Measurements from ENCODE around the gene HTD2. TPM values are rescaled to one million over a fixed set of nuclear protein-coding genes. Genes with fewer than 3 reads are reported as not detected.

Gene HTD2
- total and polyA plus RNA-seq, 9 of the 15 experiments (the other 6 are each of a cell fraction or from before 2014, with no cell fraction given), result 1.8 to 22.8 (median 9.6) TPM

DNA sequence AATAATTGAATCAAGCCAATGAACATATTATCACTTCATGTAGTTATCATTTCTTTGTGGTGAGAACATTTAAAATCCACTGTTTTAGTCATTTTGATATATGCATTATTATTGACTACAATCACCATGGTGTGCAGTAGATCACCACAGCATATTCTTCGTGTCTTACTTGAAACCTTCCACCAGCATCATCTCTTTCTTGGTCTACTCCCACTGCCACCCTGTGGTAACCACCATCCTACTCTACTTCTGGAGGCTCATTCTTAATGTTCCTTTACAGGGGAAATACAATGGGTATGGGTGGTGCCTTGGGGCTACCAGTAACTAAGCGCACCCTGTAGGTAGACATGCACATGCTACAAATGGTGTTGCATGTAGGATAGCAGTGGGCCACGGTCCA lies 51.8 kb downstream of the HTD2 start (continued):
- TF ChIP-seq, protein P1, sequence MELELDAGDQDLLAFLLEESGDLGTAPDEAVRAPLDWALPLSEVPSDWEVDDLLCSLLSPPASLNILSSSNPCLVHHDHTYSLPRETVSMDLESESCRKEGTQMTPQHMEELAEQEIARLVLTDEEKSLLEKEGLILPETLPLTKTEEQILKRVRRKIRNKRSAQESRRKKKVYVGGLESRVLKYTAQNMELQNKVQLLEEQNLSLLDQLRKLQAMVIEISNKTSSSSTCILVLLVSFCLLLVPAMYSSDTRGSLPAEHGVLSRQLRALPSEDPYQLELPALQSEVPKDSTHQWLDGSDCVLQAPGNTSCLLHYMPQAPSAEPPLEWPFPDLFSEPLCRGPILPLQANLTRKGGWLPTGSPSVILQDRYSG (tag; conservative IDR thresholded peaks at IDR 0.05; ENCODE audit: low read depth), result no peak
- no peak for TF ChIP-seq PHB (CRISPR knock-in tag; IDR thresholded peaks at IDR 0.05)

DNA sequence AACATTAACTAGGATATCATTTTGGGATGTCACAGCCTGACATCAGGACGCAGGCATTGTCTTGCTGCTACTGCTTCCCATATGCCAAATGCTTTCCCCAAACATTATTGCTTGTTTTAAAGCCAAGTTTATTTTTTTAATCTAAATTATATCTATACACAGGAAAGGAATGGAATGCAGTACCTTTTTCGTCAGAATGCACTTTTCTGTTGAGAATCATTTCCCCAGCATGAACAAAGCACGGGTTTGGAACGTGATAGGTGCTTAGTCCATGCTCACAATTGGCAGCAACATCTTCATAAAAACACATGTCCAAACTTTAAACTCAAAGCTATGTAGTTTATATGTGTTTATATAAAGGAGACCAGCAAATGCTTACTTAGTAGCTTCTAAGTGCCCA lies 52.5 kb downstream of the HTD2 start:
- DNase-seq (ENCODE audit: extremely low read depth in 1 of 4, low spot score in 3 of 4) (no peak), ATAC-seq (no peak), FAIRE-seq (no peak)
- no TSS peak for BruUV-seq (replicated peaks)
- Histone ChIP-seq H4K20me1 (replicated peaks; ENCODE audit: control insufficient read depth, insufficient read depth, low read length) (no peaks in the 10 kb centered on the region), H3K9ac (ENCODE audit: insufficient read depth in 1 of 2, low read depth in 2 of 2, low read length in 2 of 2) (no peak overlapping the region), H3K36me3 (ENCODE audit: control insufficient read depth, insufficient read depth, low read length) (no peaks in the 10 kb centered on the region), H3K4me2 (ENCODE audit: insufficient read depth, low read length) (no peak overlapping the region), H3K9me3 (replicated peaks; ENCODE audit: control insufficient read depth, insufficient read depth, low read depth, low read length) (no peaks in the 10 kb centered on the region), H3K27ac (ENCODE audit: extremely low read depth, low read depth, low read length) (no peak overlapping the region), H3K4me3 (no peak overlapping the region), H2AFZ (ENCODE audit: low read depth, low read length) (no peak overlapping the region), H3K79me2 (ENCODE audit: control insufficient read depth, insufficient read depth, low read length) (no peaks in the 10 kb centered on the region), H3K4me1 (replicated peaks in 1 of 2; ENCODE audit: control insufficient read depth in 2 of 2, insufficient read depth in 2 of 2, low read length in 2 of 2) (no peaks in the 10 kb centered on the region; a peak in 1 of 5 replicates), H3K9me1 (ENCODE audit: control insufficient read depth, insufficient read depth, low read length) (no peaks in the 10 kb centered on the region), H3K27me3 (ENCODE audit: control insufficient read depth in 2 of 2, insufficient read depth in 2 of 2, low read length in 2 of 2) (no peaks in the 10 kb centered on the region)
- ChIA-PET CTCF (ENCODE audit: low intra/inter-chr PET ratio) (no interaction called here), POLR2A (no interaction called here)
- WGBS (ENCODE audit: insufficient coverage, low coverage, missing lambda C conversion rate), result 87% methylated on average over 4 of the region's 4 CpGs
- in situ Hi-C loops (cut with MboI), result no loop called here
- no peak for TF ChIP-seq RBM15 (IDR thresholded peaks at IDR 0.05; ENCODE audit: insufficient read depth, low read length)
- TF ChIP-seq ZNF699 (CRISPR knock-in tag; IDR thresholded peaks at IDR 0.05; ENCODE audit: insufficient replicate concordance), result no peak
- TF ChIP-seq ZNF274 (IDR thresholded peaks at IDR 0.05; ENCODE audit: borderline replicate concordance, low read depth, low read length), result no peak
- intact Hi-C loops (cut with micrococcal nuclease), result no loop called here

All from K562 (cell line).